HG02623 (cell line): ENCODE results near the gene LRRC15.

Experiments
- ATAC-seq: cut with Tn5 transposase; IDR thresholded peaks from one replicate; pipeline ENCODE4 v1.9.1; 2021; ENCODE audit warnings: moderate library complexity; ENCODE audit not compliant: unreplicated experiment

The LRRC15 gene

DNA sequence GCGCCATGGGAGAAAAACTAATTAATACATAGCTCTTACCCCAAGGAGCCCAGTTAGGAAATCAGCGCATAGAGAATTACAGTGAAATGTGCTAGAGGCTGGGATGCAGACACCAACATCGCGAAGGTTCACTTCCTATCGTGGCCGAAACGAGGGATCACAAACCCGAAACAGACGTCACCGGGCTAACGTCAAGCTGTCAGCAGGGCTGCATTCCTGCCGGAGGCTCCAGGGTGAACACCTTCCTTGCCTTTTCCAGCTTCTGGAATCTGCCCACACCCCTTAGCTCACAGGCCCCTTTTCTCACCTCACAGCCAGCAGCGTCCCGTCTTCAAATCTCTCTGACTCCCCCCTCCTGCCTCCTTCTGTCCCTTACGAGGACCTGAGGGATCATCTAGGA lies 16.5 kb upstream of the LRRC15 start:
- ATAC-seq: no peak

DNA sequence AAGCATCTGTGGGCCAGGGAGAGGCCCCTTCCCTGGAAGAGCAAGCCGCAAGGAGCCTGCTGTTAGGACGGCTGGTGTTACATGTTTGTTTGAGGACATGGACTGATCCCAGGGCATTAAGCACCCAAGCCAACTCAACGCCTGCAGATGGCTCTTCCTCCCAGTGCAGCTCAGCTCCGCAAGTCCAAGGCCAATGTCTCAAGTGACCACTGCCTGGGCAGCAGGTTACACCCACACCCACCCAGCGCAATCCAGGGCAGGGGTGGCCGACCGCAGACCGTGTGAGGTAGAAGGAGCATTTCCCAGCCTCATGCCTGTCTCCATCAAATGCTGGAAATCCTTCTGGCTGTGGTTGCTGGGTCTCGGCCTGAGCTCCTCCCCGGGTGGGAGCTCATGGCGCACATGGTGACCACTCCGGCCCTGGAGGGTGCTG lies 15.0 kb upstream of the LRRC15 start:
- no peak for ATAC-seq

DNA sequence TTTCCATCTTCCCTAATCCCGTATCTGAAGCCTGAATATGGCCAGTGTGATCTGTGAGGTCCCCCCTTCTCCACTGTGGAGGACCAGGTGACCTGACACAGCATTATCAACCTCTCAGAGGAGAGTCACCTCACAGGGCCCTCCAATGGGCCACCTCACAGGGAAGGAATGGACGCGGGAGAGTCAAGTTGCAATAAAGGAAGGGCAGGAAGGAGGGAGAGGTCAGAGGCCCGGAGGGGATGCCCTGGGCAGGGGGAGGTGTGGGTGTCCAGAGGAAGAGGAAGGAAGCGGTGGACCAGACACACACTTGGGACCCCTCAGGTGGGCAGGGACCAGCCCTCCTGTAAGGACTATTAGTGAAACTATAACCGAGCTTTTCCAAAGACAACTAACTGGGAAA lies 14.6 kb upstream of the LRRC15 start:
- no peak for ATAC-seq

- no peak for ATAC-seq
These were observed 13.9 kb upstream of the LRRC15 start for GRCh38 chr3:194383276-194383940.

DNA sequence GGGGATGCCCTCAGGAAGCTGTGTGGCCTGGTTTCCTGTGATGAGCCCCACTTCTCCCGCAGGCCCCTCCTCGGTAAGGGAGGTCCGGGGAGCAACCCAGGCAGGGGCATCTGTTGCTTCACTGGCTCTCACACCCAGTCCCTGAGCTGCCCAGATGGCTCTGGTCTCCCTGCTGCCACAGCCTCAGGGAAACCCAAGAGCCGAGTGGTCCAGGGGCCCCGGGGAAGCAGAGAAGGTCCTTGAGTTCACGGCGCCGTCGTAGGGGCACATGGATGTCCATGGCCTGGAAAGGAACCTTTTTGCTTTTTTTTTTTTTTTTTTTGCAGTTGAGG lies 13.3 kb upstream of the LRRC15 start:
- no peak for ATAC-seq

DNA sequence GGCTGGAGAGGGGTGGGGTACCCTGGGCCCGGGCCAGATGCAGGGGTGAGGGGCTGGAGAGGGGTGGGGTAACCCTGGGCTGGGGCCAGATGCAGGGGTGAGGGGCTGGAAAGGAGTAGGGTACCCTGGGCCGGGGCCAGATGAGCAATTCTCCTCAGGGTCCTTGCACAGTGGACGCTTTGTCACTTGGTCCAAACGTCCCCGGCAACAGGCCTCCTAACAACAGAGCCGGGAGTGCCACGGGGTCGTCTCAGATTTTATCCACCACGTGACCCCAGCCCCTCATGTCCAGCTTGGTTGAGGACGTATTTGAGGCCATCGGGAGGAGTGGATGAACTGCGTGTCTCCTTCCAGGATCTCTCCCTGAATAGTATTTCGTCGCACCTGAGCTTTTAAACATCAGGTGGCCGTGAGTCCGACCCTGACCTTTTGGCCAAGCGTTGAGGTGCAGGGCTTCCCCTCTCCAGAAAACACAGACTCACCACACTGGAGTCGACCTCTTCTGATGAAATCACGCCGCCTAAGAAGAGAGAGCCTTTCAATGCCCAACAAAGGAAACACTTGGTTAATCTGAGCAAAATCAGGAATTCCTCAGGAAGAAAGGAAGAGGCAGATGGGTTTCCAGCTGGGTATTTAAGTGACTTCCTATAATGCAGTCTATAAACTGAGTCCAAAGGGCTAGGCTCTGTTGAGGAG lies 12.8 kb upstream of the LRRC15 start:
- ATAC-seq: no peak

DNA sequence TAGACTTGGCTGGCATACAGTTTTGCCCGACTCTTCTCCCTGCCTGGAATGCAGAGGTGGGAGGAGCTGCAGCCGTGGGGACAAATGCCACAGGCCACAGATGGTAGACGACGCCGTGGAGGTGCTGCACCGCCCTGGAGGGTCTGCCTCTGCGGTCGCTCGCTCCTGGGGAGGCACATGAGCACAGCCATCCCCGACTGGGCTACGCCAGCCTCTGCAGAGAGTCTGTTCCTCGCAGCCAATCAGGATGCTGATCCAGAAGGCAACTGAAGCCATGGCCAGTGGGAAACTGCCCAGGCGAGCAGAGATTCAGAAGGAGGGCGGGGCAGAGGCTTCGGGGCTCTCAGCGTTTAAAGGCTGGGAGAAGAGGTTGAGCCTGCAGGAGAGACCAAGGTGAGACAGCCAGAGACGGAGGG lies 11.9 kb upstream of the LRRC15 start:
- ATAC-seq: no peak

- ATAC-seq: no peak
These were observed 10.8 kb upstream of the LRRC15 start for GRCh38 chr3:194380326-194380725.

DNA sequence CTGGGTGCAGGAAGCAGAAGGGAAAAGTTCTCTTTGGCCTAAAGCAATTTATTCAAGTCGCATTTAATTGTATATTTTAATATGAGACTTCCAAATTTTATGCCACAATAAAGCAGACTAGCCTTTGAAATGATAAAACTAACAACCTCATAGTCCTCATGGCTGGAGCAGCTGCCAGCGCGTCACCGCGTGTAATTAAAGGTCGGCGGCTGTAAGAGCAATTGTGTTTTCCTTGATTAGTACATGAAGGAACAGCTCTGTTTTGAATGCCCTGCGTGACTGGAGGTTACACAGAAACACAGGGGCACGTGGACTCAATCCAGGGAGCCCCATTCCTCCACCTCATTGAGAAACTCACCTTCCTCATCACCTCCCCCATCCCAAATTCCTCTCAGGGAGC lies 10.1 kb upstream of the LRRC15 start:
- ATAC-seq: no peak

DNA sequence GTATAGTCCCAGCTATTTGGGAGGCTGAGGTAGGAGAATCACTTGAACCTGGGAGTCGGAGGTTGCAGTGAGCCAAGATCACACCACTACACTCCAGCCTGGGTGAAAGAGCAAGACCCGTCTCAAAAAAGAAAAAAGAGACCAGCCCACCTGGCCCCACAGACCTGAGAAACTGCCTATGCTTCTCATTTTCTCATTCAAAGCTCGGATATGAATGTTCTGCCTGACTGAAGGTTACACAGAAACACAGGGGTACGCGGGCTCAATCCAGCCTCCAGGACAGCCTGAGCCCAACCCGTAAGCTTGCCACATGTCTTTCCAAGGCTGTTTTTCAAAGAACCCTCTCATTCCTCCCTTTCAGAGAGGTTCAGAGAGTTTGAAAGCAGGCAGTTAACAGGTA lies 9.7 kb upstream of the LRRC15 start:
- no peak for ATAC-seq

- no peak for ATAC-seq
These were observed 8.2 kb upstream of the LRRC15 start for GRCh38 chr3:194377708-194378107.

DNA sequence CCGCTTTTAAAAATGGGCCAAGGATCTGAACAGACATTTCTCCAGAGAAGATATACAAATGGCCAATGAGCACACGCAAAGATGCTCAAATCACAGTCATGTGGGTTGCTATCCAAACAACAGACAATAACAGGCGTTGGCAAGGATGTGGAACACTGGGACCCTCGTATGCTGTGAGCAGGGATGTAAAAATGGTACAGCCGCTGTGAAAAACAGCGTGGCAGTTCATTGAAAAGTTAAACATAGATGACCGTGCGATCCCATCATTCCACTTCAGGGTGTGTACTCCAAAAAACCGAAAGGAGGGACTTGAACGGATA lies 6.7 kb upstream of the LRRC15 start:
- ATAC-seq: no peak

- no peak for ATAC-seq
These were observed 6.1 kb upstream of the LRRC15 start for GRCh38 chr3:194375473-194376240.

GRCh38 chr3:194374935-194375334 lies 5.4 kb upstream of the LRRC15 start:
- ATAC-seq: no peak

DNA sequence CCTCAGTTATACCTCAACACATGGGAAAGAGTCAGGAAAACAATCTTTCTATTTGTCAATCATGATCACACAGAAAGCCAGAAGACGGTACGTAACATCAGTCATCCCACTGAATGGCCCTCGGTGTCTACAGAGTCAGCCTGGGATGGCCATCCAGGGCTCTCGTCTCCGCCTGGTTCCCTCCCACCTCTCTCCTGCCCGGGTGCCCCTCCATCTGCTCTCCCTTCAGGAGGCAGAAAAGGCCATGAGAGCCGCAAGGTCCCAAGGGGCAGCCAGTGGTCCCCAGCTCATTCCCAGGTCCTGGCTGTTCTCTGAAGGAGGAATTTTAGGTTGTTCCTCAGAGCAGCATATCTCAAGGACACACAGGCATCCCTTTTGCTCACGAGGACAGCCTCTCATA lies 4.4 kb upstream of the LRRC15 start:
- no peak for ATAC-seq

GRCh38 chr3:194373028-194373427 lies 3.5 kb upstream of the LRRC15 start:
- no peak for ATAC-seq

DNA sequence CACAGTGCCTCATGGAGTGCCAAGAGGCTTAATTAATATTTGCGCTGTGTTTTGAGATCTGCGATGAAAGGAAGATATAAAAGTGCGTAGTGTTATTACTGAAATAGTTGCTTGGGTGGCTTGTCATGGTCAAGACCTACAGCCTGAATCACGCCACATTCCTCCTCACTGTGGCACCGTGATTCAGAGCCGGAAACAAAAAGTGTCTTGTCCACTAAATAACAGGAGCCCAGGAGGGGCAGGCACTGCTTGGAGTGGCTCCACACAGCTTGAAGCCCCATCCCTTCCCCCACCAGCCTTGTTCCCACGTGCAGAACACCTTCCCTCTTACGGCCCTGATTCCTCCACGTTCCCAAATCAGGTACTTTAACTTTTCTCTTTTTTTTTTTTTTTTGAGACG lies 1.2 kb upstream of the LRRC15 start:
- ATAC-seq: no peak

- ATAC-seq: no peak
These were observed 625 bp downstream of the LRRC15 start for GRCh38 chr3:194368918-194369317.

DNA sequence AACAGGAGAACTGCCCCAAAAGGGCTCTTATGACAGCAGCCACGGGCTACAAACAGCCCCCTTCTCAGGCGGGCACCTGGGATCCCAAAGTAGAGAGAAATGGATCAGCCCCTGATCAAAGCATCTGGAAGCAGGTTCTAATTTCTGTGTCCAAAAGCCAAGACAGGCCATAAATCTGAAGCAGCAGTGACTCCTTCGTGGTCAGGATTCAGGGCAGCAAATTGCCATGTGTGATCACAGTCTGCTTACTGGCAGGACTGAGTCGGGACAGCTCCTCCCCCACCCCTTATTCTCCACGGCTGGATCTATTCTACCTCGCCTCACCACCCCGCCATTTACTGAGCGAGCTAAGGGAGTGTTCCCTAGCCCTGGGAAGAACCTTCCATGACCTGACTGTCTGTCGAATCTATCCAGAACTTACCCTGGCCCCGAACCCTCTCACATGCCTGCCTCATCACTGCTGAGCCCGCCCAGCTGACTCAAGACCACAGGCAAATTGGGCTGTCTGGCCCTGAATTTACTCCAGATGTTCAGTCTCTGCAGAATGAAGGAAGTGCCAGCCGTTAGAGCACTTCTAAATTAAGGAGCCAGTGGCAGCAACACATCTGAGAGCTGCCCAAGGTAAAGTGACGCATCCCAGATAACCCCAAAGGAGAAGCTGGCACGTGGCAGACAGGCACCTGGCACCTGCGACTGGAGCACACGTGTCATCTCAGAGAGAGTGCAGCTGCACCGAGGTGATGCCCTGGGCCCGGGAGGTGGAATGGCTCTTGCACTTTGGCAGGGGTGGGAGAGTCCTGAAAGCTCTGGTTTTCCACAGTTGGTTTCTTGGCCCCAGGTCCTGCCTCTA lies 1.3 kb downstream of the LRRC15 start:
- ATAC-seq: no peak

DNA sequence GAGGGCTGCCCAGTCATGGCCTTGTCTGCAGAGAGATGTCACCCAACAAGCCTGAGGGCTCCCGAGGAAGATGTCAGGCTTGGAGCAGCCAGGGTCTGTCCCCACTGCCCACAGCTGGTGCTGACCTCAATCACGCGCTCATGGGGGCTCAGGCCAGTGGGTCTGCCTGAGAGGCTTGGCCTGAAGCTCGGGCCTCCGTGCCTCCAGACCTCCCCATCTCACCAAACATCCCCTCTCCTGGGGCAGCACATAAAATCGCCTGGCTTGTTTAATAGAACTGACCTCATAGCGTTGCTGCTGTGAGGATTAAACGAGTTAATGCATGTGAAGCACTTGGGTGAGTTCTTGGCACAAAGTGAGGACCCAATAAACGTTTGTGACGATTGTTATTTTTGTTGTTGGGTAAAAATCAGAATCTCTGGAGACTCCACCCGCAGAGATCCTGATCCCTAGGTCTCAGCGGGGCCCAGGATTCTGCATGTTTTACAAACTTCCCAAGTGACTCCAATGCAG lies 3.5 kb downstream of the LRRC15 start:
- no peak for ATAC-seq

GRCh38 chr3:194365526-194365925 lies 4.0 kb downstream of the LRRC15 start:
- ATAC-seq: no peak
